GF-D8 (cell line): Measurements from ENCODE around the gene BAIAP2L2.
"Not testable (repeated sequence)": the region's sequence is repeated elsewhere in the genome, so short reads cannot be mapped to it uniquely, and the experiment has no call there.

Experiments used
- DNase-seq: peaks from one replicate; lab custom pipeline; 2025; lab: John Stamatoyannopoulos, UW

The BAIAP2L2 gene, protein sequence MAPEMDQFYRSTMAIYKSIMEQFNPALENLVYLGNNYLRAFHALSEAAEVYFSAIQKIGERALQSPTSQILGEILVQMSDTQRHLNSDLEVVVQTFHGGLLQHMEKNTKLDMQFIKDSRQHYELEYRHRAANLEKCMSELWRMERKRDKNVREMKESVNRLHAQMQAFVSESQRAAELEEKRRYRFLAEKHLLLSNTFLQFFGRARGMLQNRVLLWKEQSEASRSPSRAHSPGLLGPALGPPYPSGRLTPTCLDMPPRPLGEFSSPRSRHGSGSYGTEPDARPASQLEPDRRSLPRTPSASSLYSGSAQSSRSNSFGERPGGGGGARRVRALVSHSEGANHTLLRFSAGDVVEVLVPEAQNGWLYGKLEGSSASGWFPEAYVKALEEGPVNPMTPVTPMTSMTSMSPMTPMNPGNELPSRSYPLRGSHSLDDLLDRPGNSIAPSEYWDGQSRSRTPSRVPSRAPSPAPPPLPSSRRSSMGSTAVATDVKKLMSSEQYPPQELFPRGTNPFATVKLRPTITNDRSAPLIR

GRCh38 chr22:38110008-38110862, at the start of gene BAIAP2L2:
BAIAP2L2 (minus strand) TSS chr22:38110684; CDS start chr22:38110525, 159 bp downstream.
- no peak for DNase-seq

- DNase-seq, result no peak
Observed at GRCh38 chr22:38155703-38156102, 45.2 kb upstream of the BAIAP2L2 start.

DNA sequence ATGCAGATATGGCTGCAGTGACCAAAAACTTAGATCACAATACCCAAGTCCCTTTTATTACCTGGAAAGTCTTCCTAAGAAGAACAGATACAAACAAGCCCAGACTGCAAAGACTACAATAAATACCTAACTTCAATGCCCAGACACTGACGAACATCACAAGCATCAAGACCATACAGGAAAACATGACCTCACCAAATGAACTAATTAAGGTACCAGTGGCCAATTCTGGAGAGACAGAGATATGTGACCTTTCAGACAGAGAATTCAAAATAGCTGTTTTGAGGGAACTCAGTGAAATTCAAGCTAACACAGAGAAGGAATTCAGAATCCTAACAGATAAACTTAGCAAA, 44.1 kb upstream of the BAIAP2L2 start:
- not testable (repeated sequence) for DNase-seq

DNA sequence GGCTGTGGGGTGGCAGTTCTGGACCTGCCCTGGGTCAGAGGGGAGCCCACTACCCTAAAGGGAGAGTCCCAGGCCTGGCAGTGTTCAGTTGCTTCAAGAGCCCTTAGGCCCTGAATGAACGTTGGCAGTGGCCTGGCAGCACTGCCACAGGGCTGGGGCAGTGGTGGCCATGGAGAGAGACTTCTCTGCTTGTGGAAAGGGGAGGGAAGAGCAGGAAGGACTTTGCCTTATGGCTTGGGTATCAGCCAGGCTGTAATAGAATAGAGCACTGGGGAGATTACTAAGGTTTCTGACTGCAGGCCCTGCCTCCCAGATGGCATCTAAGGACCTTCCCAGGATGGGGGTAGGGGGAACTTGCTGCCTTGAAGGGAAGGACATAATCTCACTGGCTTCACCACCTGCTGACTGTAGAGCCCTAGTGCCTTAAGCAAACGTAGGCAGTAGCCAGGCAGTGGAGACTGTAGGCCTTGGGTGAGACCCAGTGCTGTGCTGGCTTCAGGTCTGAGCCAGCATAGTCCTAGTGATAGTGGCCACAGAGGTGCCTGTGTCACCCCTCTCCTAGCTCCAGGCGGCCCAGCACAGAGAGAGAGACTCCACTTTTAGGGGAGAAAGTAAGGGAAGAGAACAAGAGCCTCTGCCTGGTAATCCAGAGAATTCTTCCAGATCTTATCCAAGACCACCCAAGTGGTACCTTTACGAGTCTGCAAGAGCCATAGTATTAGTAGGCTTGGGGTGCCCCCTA, 43.5 kb upstream of the BAIAP2L2 start:
- no peak for DNase-seq

DNA sequence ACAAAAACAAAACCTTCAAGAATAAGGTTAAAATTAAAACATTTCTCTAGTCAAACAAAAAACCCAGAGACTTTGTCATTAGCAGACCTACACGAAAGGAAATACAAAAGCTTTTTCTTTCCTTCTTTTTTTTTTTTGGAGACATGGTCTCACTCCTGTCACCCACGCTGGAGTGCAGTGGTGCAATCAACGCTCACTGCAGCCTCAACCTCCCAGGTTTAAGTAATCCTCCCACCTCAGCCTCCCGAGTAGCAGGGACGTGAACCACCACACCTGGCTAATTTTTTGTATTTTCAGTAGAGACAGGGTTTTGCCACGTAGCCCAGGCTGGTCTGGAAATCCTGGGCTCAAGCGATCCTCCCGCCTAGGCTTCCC, 40.6 kb upstream of the BAIAP2L2 start:
- no peak for DNase-seq

- no peak for DNase-seq
Observed at GRCh38 chr22:38148245-38148644, 37.8 kb upstream of the BAIAP2L2 start.

DNA sequence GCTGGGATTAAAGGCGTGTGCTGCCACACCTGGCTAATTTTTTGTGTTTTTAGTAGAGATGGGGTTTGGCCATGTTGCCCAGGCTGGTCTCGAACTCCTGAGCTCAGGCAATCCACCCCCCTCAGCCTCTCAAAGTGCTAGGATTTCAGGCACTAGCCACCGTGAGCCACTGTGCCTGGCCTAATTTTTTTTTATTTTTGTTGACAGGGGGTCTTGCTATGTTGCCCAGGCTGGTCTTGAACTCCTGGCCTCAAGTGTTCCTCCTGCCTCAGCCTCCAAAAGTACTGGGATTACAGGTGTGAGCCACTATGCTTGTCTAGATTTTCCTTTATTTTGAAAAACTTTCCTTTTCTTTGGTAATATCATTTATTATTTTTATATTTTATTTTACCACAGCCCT, 35.7 kb upstream of the BAIAP2L2 start:
- DNase-seq, result not testable (repeated sequence)

DNA sequence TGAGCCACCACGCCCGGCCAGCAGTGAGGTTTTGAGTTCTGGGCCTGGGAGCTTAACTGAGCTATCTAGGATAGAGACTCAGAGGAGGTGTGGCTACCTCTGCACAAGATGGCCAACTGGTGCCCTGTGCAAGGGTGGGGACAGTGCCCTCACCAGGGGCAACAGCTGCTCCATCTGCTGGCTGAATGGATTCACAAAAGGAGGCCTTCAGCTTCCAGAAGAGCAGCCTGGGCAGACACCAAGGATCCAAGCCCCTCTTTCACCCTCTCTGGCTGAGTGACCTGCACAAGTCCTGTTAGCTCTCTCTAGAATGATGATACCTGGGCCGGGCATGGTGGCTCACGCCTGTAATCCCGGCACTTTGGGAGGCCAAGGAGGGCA, 33.5 kb upstream of the BAIAP2L2 start:
- no peak for DNase-seq

GRCh38 chr22:38142606-38143005, 32.1 kb upstream of the BAIAP2L2 start:
- DNase-seq, result no peak

DNA sequence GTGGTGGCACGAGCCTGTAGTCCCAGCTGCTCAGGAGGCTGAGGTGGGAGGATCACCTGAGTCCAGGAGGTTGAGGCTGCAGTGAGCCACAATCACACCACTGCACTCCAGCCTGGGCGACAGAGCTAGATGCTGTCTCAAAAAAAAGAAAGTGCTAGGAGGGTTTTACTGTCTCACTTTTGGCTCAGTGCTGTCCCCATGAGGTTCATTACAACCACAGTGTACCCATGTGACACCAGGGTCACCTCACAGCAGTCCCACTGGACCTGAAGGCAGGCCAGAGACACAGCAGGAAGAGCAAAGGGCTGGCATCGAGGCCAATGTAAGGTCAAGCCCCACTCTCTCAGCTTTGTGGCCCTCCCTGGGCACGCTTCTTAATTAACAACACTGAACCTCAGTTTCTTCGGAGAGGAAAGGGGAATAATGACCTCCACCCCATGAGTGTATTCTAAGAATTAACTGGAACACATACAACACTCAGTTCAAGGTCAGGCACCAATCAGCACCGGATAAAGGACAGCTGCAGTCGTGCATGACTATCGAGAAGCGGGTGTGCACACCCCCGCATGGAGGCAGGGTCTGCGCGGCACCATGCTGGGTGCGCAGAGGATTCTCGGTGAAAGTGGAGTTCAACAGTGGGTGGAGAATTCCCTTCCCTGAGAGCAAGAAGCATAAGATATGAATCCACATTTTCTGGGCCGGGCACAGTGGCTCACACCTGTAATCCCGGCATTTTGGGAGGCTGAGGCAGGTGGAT, 30.9 kb upstream of the BAIAP2L2 start:
- no peak for DNase-seq

DNA sequence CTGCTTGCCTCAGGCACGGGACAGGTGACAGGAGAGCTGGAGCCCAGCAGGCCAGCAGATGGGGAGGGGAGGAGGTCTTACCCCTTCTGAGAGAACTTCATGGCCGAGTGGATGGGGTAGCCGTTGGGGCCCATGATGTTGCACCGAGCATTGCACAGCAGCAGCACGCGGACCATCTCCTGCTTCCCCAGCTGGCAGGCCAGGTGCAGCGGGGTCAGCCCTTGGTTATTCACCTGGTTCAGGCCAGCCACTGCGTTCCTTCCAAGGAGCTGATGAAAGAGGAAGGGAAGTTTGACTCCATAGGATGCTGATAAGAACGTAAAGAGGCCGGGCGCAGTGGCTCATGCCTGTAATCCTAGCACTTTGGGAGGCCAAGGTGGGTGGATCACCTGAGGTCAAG, 29.4 kb upstream of the BAIAP2L2 start:
- DNase-seq, result no peak

- no peak for DNase-seq
Observed at GRCh38 chr22:38138961-38139360, 28.5 kb upstream of the BAIAP2L2 start.

DNA sequence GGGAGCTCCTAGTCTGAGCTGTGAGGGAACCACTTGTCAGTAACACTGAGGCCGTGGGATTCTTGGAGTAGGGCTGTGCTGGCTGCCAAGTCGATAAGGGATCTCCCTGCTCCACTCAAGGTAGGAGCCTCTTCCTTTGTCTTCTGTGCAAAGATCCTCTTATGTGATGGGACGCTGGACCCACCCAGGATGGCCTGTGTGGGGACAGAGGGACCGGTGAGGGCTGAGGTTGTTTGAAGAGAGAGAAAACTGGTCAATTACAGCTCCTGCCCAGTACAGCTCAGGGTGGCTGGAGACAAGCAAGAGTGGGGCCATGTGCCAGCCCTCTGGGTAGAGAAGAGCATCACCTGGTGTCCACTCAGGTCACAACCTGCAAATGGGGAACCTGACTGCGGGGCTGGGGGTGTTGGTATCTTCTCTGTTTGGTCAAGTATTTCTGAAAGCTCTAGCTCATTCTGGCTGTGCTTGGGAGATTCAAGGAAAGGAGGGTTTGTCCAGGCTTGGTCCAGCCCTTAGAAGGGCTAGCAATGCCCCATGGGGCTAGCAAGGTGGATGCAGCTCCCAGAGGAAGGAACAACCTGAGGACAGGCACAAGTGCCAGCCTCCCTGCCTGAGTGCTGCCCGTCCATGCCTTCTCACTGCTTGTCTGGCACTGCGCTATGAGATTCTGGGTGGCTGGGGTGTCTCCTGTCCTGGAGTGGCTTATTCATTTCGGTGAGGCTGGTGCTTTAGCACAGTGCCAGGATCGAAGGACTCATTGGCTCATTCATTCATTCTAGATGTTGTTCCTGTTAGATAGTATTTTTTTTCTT, 27.6 kb upstream of the BAIAP2L2 start:
- DNase-seq, result no peak

DNA sequence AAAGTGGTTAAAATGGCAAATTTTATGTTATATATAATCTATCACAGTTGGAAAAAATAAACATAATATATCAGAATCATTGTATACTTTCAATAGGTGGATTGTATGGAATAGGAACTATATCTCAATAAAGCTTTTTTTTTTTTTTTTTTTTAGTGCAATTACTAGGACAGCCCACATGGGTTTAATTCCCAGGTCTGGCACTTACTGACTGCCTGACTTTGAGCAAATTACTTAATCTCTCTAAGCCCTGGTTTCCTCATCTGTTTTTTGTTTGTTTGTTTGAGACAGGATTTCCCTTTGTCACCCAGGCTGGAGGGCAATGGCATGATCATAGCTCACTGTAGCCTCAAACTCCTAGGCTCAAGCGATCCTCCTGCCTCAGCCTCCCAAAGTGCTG, 26.1 kb upstream of the BAIAP2L2 start:
- no peak for DNase-seq

GRCh38 chr22:38135133-38135706, 24.7 kb upstream of the BAIAP2L2 start:
- no peak for DNase-seq

DNA sequence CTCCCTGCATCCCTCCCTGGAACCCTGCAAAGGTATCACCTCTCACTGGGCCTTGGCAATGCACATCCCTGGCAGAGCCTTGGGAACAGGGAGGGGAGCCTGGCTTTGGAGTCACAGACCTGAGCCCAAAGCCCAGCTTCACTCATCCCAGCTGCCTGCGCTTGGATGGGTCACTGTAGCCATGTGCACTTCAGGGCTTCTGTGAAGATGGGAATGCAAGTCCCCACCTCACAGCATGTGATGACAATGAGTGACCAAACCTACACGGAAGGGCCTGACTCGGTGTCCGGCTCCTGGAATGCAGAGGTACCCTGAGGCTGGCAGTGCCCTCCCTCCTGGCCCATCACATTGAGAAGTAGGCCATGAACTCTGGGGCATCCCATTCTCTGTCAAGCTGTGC, 22.8 kb upstream of the BAIAP2L2 start:
- DNase-seq, result no peak

- no peak for DNase-seq
Observed at GRCh38 chr22:38132794-38133193, 22.3 kb upstream of the BAIAP2L2 start.

DNA sequence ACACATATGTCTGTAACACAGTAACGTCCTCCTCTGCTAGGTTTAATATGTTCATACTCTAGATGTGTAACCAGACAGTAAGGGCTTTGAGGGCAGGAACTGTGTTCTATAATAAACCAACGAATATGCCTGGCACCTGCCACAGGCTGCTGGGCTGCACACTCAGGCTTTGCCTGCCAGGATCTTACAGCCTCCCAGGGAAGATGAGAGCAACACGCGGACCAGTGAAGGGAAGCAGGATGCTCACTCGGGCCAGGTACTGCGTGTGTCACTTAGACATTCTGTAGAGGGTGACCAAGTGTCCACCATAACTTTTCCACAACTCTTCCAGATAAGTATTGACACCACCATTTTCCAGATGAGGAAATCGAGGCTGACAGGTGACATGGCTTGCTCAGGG, 21.7 kb upstream of the BAIAP2L2 start:
- no peak for DNase-seq

DNA sequence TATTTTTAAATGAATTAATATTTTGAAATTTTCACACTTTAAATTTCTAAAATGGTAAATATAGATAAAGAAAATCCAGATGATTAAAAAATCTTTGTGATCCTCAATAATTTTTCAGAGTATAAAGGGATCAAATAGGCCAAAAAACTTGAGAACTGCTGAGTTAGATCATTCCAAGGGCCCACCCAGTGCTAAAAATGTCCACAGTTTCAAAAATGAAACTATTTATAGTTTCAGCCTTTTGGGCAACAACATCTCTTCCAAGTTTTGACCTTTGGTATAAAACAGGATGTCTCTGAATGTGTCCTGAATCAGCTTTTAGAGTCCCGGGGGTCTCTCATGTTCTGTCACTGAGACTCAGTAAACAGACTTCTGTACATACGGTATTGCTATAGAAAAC, 20.9 kb upstream of the BAIAP2L2 start:
- no peak for DNase-seq

DNA sequence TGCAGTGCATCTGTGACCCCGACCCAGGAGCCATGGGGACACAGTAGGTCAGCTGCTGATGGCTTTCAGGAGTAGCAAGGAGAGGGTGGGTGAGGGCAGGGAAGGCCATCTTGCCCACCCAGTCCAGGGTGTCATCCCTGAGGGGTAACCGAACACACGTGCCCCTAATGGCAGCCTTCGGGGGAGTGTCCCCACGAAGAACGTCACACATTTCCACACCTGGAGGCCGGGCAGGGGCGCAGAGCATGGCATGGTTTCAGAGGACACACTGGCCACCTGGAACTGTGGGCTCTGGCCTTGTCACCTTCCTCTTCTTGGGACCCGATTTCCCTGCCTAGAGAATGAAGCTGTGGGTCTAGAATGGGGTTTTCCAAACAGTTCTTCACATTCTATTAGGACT, 19.4 kb upstream of the BAIAP2L2 start:
- DNase-seq, result no peak
